Fibroblast of peridontal ligament (primary cell): Measurements from ENCODE around the gene CCHCR1.
A peak's percentile ranks its signal among the peaks of the same experiment; 100 is the strongest.
"Not testable (repeated sequence)": the region's sequence is repeated elsewhere in the genome, so short reads cannot be mapped to it uniquely, and the experiment has no call there.

Experiments
- DNase-seq: peaks from one replicate; pipeline ENCODE4 v3.0.0-alpha.2; 2010; ENCODE audit errors: extremely low read depth

CCHCR1 gene, protein sequence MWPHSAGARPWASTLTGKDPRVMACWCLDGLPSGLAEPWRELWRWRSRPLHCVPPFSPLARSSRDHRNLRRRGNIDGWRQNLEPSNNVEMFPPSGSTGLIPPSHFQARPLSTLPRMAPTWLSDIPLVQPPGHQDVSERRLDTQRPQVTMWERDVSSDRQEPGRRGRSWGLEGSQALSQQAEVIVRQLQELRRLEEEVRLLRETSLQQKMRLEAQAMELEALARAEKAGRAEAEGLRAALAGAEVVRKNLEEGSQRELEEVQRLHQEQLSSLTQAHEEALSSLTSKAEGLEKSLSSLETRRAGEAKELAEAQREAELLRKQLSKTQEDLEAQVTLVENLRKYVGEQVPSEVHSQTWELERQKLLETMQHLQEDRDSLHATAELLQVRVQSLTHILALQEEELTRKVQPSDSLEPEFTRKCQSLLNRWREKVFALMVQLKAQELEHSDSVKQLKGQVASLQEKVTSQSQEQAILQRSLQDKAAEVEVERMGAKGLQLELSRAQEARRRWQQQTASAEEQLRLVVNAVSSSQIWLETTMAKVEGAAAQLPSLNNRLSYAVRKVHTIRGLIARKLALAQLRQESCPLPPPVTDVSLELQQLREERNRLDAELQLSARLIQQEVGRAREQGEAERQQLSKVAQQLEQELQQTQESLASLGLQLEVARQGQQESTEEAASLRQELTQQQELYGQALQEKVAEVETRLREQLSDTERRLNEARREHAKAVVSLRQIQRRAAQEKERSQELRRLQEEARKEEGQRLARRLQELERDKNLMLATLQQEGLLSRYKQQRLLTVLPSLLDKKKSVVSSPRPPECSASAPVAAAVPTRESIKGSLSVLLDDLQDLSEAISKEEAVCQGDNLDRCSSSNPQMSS

DNA sequence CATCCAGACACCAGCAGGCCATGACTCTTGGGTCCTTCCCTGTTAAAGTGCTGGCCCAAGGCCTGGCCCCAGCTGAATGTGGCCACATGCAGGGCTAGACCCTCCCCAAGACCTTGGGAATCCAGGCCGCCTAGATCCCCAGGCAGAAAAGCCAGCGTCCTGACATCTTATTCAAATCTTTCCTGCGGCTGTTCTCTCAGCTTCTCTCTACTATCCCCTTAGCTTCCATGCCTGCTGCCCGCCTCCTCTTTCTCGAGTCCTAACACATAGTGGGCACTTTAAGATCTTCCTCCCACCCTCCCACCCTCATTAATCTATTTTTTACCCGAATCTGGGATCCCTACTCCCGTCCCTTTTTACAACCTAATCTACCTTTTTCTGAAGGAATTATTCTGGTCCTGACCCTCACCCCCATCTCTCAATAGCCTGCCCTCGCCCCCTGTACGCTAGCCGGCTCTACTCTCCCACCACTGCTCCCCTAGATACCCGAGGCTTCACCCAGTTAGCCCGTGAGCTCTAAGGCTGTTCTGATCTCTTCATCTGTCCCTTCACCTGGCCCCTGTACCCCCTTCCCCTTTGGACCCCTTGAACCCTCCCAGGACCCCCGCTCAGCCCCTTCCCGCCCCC, at the start of gene CCHCR1:
TSS of gene CCHCR1 (minus strand) at position 290 of the 627 bp plus-strand sequence. CDS start at position 88, 202 bp downstream.
- no peak for DNase-seq

GRCh38 chr6:31205638-31206037, 48.0 kb upstream of the CCHCR1 start:
- DNase-seq = no peak

- no peak for DNase-seq
These were observed 47.1 kb upstream of the CCHCR1 start for GRCh38 chr6:31204751-31205145.

GRCh38 chr6:31203345-31203979, 45.9 kb upstream of the CCHCR1 start:
- no peak for DNase-seq

DNA sequence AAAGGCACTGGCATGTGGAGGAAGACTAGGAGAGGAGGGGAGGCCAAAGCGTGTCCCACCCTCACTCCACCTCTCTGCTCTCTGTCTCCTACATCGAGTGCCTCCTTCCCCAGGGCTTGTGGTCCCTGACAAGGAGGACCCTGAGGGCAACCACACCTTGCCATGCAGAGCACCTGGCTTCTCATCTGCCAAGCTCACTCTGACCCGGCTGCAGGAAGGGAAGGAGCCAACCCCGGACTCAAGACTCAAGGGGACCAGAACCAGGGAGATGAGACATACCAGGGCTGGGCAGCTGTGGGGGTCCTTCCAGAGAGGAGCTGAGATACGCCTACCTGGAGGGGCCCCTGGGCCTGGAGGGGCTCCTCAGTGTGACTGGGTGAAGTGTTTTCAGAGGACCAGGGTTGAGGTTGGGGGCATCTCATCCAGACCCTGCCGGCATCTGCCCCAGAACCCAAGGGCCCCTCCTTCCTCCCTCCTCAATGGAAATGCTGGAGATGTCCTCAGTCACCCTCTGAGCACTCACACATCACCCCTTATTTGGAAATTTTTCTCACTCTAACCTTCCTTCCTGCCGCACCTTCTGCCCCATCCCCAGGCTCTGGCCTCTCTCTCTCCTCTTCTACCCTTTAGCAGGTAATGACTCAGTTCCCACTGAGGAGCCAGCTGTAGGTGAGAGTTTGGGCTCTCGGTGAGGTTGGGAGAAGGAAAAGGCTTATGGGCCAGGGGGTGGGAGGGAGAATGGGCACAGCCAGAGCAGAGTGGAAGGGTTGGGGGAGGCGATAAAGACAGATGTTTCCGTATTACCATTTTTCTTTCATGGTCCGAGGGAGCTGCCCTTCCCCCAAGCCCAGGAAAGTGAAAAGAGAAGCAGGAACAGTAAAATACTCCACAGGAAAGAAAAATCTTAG, 44.9 kb upstream of the CCHCR1 start:
- DNase-seq = no peak

DNA sequence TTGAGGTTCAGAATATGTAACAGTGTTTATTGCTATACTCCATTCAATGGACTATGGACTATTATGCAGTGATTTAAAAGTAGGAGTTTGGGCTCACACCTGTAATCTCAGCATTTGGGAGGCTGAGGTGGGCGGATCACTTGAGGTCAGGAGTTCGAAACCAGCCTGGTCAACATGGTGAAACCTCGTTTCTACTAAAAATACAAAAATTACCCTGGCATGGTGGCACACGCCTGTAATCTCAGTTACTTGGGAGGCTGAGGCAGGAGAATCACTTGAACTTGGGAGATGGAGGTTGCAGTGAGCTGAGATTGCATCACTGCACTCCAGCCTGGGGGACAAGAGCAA, 41.5 kb upstream of the CCHCR1 start:
- DNase-seq = not testable (repeated sequence)

GRCh38 chr6:31197559-31198305, 40.1 kb upstream of the CCHCR1 start:
- peak; percentile 69 for DNase-seq

DNA sequence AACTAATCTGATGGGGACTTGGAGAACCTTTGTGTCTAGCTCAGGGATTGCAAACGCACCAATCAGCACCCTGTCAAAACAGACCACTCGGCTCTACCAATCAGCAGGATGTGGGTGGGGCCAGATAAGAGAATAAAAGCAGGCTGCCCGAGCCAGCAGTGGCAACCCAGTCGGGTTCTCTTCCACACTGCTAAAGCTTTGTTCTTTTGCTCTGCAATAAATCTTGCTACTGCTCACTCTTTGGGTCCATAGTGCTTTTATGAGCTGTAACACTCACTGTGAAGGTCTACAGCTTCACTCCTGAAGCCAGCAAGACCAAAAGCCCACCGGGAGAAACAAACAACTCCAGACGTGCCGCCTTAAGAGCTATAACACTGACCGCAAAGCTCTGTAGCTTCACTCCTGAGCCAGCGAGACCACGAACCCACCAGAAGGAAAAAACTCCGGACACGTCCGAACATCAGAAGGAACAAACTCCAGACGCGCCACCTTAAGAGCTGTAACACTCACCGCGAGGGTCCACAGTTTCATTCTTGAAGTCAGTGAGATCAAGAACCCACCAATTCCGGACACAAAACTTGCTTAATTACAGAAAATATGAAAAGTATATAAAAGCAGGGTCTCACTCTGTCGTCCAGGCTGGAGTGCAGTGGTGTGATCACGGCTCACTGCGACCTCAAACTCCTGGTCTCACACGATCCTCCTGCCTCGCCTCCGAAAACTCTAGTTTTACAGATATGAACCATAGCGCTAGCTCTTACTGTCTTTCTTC, 38.8 kb upstream of the CCHCR1 start:
- DNase-seq = not testable (repeated sequence)

DNA sequence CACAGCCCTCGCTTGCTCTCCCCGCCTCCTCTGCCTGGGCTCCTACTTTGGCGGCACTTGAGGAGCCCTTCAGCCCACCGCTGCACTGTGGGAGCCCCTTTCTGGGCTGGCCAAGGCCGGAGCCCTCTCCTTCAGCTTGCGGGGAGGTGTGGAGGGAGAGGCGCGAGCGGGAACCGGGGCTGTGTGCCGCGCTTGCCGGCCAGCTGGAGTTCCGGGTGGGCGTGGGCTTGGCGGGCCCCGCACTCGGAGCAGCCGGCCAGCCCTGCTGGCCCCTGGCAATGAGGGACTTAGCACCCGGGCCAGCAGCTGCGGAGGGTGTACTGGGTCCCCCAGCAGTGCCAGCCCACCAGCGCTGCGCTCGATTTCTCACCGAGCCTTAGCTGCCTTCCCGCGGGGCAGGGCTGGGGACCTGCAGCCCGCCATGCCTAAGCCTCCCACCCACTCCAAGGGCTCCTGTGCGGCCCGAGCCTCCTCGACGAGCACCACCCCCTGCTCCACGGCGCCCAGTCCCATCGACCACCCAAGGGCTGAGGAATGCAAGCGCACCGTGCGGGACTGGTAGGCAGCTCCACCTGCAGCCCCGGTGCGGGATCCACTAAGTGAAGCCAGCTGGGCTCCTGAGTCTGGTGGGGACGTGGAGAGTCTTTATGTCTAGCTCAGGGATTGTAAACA, 37.8 kb upstream of the CCHCR1 start:
- DNase-seq = not testable (repeated sequence)

GRCh38 chr6:31194061-31194834, 36.6 kb upstream of the CCHCR1 start:
- no peak for DNase-seq

DNA sequence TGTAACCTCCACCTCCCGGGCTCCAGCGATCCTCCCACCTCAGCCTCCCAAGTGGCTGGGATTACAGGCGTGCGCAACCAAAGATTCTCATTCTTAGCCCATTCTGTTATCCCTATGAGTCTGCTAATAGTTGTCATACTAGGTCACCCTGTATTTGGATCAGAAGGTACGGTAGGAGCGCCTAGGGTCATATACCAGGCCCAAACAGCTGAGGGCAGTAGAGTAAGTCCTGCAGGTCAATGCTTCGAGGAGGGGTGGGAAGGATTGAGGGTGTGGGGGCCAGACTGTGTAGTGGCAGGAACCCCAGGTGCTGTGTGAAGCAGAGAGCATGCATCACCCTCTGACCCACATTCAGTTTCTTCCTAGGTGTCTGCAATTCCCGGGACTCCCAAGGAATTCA, 35.6 kb upstream of the CCHCR1 start:
- DNase-seq = no peak

GRCh38 chr6:31192431-31193105, 35.0 kb upstream of the CCHCR1 start:
- peak; percentile 74 for DNase-seq

- DNase-seq = no peak
These were observed 32.9 kb upstream of the CCHCR1 start for GRCh38 chr6:31190488-31190887.

DNA sequence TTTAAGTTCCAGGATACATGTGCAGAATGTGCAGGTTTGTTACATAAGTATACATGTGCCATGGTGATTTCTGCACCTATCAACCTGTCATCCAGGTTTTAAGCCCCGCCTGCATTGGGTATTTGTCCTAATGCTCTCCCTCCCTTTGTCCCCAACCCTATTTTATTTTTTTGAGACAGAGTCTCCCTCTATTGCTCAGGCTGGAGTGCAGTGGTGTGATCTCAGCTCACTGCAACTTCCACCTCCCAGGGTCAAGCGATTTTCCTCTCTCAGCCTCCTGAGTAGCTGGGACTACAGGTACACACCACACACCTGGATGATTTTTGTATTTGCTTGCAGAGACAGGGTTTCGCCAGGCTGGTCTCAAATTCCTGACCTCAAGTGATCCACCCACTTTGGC, 31.6 kb upstream of the CCHCR1 start:
- DNase-seq = not testable (repeated sequence)

DNA sequence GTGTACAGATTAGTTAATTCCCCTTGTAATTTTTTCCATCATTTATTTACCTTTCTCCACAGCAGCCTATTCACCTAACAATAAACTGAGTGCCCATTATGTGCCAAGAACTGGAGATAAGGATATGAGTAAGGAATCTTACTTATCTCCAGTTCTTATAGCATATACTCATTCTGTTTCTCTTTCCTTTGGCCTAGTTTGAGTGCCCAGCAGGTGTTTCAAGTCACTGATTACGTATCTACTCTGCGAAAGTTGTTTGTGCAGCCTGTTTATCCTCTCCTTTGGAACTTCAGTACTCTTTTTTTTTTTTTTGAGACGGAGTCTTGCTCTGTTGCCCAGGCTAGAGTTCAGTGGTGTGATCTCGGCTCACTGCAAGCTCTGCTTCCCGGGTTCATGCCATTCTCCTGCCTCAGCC, 30.2 kb upstream of the CCHCR1 start:
- no peak for DNase-seq

DNA sequence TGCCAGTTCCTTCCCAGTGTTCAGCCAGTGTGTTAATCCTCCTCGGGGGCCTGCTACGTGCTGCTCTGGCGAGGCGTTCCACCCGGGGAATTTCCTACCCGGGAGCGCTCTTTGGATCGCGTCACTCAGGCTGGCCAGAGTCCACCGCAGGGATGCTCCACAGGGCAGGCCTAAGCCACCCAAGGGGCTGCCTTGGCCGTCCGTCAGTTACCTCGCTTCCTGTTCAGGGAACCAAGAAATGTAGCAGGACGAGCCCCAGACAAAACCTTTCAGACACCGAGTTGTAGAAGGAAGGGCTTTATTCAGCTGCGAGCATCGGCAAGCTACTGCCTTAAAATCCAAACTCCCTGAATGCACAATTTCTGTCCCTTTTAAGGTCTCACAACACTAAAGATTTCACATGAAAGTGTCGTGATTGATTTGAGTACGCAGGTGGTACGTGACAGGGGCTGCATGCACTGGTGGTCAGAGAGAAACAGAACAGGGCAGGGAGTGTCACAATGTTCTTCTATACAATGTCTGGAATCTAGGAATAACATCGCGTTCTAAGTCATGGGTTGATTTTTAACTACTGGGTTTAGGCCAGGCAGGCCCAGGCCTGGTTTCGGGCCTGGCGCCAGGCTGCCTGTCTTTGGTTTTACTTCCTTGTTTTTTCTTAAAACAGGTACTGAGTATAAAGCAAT, 28.6 kb upstream of the CCHCR1 start:
- DNase-seq = no peak

DNA sequence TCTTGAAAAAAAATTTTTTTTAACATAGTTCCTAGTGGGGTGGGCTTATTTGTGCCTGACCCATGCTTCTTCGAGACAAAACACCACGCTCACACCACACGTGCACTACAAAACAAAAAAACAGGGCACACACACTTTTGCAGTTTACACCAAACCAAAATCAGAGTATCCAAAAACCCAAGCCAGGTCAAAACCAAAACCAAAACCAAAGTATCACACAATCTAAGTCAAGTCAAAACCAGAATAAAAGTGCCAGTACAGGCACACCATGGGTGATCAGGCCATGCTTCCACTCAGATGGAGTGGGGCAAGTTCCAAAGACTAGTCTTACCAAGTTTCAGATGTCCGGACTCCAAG, 28.1 kb upstream of the CCHCR1 start:
- not testable (repeated sequence) for DNase-seq
